ENCODE data around the gene CRYBB2.
"Not testable (repeated sequence)": the region's sequence is repeated elsewhere in the genome, so short reads cannot be mapped to it uniquely, and the experiment has no call there.

DNA sequence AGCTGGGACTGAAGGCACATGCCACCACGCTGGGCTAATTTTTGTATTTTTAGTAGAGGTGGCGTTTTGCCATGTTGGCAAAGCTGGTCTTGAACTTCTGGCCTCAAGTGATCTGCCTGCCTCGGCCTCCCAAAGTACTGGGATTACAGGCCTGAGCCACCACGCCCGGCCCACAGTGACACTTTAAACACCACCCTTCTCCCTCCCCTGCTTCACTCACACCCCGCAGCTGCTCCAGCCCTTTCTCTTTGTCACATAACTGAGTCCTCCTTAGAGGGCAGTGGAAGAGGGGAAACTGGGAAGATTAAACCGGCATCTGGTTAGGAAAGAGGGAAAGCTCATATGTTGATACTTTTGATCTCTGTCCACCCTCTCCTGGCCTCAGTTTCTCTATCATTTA is 14.9 kb upstream of the CRYBB2 start:
- not testable (repeated sequence) for TF ChIP-seq SP1 (IDR thresholded peaks at IDR 0.05; ENCODE audit: low read depth); POLR2AphosphoS5 (IDR thresholded peaks at IDR 0.05; ENCODE audit: low read depth, low read length); JUND (IDR thresholded peaks at IDR 0.05); YY1 (IDR thresholded peaks at IDR 0.05; ENCODE audit: extremely low read depth, insufficient replicate concordance, low read depth, low read length); POLR2A (IDR thresholded peaks at IDR 0.05; ENCODE audit: borderline replicate concordance, extremely low read depth, insufficient read depth, insufficient read length); EZH2 (IDR thresholded peaks at IDR 0.05); TCF7L2 (IDR thresholded peaks at IDR 0.05; ENCODE audit: borderline replicate concordance, extremely low read depth, insufficient read depth, insufficient read length)
- TF ChIP-seq, protein P1, sequence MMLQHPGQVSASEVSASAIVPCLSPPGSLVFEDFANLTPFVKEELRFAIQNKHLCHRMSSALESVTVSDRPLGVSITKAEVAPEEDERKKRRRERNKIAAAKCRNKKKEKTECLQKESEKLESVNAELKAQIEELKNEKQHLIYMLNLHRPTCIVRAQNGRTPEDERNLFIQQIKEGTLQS (IDR thresholded peaks at IDR 0.05), result not testable (repeated sequence)
- TF ChIP-seq, protein P2, sequence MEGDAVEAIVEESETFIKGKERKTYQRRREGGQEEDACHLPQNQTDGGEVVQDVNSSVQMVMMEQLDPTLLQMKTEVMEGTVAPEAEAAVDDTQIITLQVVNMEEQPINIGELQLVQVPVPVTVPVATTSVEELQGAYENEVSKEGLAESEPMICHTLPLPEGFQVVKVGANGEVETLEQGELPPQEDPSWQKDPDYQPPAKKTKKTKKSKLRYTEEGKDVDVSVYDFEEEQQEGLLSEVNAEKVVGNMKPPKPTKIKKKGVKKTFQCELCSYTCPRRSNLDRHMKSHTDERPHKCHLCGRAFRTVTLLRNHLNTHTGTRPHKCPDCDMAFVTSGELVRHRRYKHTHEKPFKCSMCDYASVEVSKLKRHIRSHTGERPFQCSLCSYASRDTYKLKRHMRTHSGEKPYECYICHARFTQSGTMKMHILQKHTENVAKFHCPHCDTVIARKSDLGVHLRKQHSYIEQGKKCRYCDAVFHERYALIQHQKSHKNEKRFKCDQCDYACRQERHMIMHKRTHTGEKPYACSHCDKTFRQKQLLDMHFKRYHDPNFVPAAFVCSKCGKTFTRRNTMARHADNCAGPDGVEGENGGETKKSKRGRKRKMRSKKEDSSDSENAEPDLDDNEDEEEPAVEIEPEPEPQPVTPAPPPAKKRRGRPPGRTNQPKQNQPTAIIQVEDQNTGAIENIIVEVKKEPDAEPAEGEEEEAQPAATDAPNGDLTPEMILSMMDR (IDR thresholded peaks at IDR 0.05 in 2 of 3, conservative IDR thresholded peaks at IDR 0.05 in 1 of 3; ENCODE audit: borderline replicate concordance in 1 of 3, insufficient read depth in 1 of 3, low read depth in 2 of 3, low read length in 2 of 3), result not testable (repeated sequence)
- TF ChIP-seq, protein P3, sequence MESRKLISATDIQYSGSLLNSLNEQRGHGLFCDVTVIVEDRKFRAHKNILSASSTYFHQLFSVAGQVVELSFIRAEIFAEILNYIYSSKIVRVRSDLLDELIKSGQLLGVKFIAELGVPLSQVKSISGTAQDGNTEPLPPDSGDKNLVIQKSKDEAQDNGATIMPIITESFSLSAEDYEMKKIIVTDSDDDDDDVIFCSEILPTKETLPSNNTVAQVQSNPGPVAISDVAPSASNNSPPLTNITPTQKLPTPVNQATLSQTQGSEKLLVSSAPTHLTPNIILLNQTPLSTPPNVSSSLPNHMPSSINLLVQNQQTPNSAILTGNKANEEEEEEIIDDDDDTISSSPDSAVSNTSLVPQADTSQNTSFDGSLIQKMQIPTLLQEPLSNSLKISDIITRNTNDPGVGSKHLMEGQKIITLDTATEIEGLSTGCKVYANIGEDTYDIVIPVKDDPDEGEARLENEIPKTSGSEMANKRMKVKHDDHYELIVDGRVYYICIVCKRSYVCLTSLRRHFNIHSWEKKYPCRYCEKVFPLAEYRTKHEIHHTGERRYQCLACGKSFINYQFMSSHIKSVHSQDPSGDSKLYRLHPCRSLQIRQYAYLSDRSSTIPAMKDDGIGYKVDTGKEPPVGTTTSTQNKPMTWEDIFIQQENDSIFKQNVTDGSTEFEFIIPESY (IDR thresholded peaks at IDR 0.05; ENCODE audit: extremely low read depth, insufficient replicate concordance, low read length), result not testable (repeated sequence)
- TF ChIP-seq, protein P4, sequence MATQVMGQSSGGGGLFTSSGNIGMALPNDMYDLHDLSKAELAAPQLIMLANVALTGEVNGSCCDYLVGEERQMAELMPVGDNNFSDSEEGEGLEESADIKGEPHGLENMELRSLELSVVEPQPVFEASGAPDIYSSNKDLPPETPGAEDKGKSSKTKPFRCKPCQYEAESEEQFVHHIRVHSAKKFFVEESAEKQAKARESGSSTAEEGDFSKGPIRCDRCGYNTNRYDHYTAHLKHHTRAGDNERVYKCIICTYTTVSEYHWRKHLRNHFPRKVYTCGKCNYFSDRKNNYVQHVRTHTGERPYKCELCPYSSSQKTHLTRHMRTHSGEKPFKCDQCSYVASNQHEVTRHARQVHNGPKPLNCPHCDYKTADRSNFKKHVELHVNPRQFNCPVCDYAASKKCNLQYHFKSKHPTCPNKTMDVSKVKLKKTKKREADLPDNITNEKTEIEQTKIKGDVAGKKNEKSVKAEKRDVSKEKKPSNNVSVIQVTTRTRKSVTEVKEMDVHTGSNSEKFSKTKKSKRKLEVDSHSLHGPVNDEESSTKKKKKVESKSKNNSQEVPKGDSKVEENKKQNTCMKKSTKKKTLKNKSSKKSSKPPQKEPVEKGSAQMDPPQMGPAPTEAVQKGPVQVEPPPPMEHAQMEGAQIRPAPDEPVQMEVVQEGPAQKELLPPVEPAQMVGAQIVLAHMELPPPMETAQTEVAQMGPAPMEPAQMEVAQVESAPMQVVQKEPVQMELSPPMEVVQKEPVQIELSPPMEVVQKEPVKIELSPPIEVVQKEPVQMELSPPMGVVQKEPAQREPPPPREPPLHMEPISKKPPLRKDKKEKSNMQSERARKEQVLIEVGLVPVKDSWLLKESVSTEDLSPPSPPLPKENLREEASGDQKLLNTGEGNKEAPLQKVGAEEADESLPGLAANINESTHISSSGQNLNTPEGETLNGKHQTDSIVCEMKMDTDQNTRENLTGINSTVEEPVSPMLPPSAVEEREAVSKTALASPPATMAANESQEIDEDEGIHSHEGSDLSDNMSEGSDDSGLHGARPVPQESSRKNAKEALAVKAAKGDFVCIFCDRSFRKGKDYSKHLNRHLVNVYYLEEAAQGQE (IDR thresholded peaks at IDR 0.05; ENCODE audit: low read depth), result not testable (repeated sequence)
